ENCODE results near the gene USP54. TPM values are rescaled to one million over a fixed set of nuclear protein-coding genes. Genes with fewer than 3 reads are reported as not detected.

USP54 gene
- polyA plus RNA-seq, 1 experiment = 13.7 TPM

DNA sequence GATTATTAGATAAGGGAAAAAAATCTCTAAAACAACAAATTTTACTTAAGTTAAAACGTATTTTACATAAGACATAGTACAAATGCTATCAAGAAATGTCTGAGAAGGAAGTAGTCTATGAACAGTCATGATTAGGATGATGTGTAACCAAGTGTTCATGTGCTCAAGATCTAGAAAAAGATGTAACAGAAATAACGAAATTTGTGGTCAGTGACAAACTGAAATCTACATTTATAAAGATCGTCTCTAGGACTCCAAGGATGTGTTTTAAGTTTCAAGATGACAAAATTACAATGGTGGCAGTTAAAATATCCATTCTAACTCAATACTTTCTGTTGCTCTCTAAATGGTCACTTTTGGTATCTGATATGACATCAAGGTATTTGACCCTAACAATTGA, 112.5 kb downstream of the USP54 start:
- Histone ChIP-seq H3K36me3 (ENCODE audit: control insufficient read depth, insufficient read depth, low read length) (peaks cover 2% of the 10 kb centered on the region; the same call in 1 of the 2 replicates), H3K27me3 (ENCODE audit: control insufficient read depth, insufficient read depth, low read length) (no peaks in the 10 kb centered on the region), H3K4me3 (ENCODE audit: low read depth, low read length) (no peak overlapping the region)
- DNase-seq (ENCODE audit: low read depth) = no peak
- ChIA-PET CTCF (no interaction called here), POLR2A (no interaction called here)
- TF ChIP-seq, protein P1, sequence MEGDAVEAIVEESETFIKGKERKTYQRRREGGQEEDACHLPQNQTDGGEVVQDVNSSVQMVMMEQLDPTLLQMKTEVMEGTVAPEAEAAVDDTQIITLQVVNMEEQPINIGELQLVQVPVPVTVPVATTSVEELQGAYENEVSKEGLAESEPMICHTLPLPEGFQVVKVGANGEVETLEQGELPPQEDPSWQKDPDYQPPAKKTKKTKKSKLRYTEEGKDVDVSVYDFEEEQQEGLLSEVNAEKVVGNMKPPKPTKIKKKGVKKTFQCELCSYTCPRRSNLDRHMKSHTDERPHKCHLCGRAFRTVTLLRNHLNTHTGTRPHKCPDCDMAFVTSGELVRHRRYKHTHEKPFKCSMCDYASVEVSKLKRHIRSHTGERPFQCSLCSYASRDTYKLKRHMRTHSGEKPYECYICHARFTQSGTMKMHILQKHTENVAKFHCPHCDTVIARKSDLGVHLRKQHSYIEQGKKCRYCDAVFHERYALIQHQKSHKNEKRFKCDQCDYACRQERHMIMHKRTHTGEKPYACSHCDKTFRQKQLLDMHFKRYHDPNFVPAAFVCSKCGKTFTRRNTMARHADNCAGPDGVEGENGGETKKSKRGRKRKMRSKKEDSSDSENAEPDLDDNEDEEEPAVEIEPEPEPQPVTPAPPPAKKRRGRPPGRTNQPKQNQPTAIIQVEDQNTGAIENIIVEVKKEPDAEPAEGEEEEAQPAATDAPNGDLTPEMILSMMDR (IDR thresholded peaks at IDR 0.05; ENCODE audit: insufficient read depth, low read depth, low read length) = no peak

DNA sequence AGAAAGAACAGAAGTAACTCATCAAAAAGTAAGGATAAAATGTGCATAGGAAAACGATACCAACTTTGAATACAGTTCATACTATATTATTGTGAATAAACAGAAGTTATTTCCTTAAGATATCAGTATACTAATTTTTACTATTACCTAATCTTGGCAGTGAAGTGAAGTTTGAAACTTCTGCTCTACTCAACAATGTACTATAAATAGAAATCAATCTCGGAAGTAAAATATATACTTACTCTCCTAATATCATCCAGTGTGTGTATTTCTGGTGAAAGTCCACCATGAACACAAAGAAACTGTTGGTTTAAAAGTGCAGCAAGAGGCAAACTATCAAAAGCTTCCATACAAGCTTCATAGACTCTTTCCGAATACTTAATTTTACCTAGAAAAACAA, 119.9 kb downstream of the USP54 start:
- no peaks in the 10 kb centered on the region for H3K36me3 ChIP-seq (ENCODE audit: control insufficient read depth, insufficient read depth, low read length)
- no peaks in the 10 kb centered on the region for H3K27me3 ChIP-seq (ENCODE audit: control insufficient read depth, insufficient read depth, low read length)
- TF ChIP-seq, protein P1 (IDR thresholded peaks at IDR 0.05; ENCODE audit: insufficient read depth, low read depth, low read length) = no peak
- ChIA-PET POLR2A (no interaction called here), CTCF (no interaction called here)
- H3K4me3 ChIP-seq (ENCODE audit: low read depth, low read length) = no peak overlapping the region
- no peak for DNase-seq (ENCODE audit: low read depth)

DNA sequence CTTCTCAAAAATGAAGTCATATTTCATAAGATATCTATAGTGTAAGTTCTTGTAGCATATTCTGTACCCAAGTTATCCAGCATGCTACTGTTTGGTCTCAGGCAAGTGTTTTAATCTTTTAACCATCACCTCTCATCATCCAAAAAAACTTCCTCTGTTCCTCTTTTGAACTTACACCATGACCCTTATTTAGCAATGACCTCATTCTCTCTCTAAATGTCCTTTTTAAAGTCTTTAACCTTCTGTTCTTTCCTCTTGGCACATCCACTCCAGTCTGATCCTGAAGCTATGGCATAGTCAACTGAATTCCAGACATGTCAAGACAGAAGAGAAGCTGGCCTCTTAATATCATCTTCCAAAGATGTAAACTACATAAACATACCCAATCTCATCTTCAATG, 121.6 kb downstream of the USP54 start:
- CTCF ChIA-PET = no interaction called here
- H3K4me3 ChIP-seq (ENCODE audit: low read depth, low read length) = no peak overlapping the region
- no peaks in the 10 kb centered on the region for H3K27me3 ChIP-seq (ENCODE audit: control insufficient read depth, insufficient read depth, low read length)
- POLR2A ChIA-PET = no interaction called here
- DNase-seq (ENCODE audit: low read depth) = no peak
- TF ChIP-seq, protein P1 (IDR thresholded peaks at IDR 0.05; ENCODE audit: insufficient read depth, low read depth, low read length) = no peak
- H3K36me3 ChIP-seq (ENCODE audit: control insufficient read depth, insufficient read depth, low read length) = no peaks in the 10 kb centered on the region; the same call in 1 of the 2 replicates

DNA sequence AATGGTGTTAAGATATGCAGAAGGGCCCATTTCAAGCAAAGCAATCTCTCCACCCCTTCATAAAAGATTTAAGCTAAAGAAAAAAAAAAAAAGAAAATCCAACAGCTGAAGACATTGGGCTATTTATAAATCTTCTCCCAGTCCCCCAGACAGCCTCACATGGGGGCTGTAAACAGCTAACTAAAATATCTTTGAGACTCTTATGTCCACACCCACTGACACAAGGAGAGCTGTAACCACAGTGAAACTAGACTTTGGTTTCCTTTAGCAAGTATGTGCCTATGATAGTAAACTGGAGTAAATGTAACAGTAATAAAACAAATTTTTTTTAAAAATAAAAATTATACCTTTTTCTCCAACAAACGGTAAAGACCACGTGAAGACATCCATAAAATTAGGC, 123.9 kb downstream of the USP54 start:
- DNase-seq (ENCODE audit: low read depth) = no peak

DNA sequence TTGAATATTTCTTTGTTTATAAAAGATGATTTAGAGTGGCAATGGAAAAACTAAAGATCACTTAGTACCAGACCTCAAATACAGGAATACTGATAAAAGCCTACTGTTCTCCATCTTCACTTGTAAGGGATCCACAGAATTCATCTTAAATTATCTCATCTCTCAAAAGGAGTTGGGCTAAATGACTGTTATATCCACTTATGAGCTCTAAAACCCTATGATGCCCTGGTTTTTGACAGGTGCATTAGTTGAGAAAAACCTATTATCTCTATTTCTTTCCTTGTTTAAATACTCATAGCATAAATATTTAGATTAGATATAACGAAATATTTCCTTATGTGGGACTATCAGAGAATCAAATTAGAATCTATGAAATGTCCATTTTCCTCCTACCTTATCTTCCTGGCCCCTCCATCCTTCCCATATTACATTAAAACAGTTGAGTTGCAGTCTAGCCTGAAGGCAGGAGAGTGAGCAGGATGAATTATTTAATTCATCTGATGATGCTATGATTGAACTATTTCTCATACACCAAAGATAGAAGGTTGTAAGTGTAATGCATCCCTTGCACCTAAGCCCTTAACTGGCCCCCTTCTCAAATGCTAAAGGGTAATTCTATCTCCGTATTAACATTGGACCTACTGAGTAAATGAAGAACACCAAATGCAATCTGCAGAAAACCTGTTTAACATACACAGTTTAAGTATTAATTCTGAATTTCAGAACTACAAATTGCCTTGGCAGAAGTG, 125.0 kb downstream of the USP54 start:
- TF ChIP-seq, protein P1 (IDR thresholded peaks at IDR 0.05; ENCODE audit: insufficient read depth, low read depth, low read length) = no peak
- POLR2A ChIA-PET = no interaction called here
- Histone ChIP-seq H3K4me3 (ENCODE audit: low read depth, low read length) (no peak overlapping the region), H3K36me3 (ENCODE audit: control insufficient read depth, insufficient read depth, low read length) (no peaks in the 10 kb centered on the region; the same call in 1 of the 2 replicates), H3K27me3 (ENCODE audit: control insufficient read depth, insufficient read depth, low read length) (no peaks in the 10 kb centered on the region)
- CTCF ChIA-PET = interaction anchor here (0.6 to 0.8 kb wide), 2 partner anchors 34 to 108 kb away, joined by 3 read pairs; partner anchors contain the start of gene CFAP70
- DNase-seq (ENCODE audit: low read depth) = no peak

More for the DNA sequence above, 123.9 kb downstream of the USP54 start:
- POLR2A ChIA-PET = no interaction called here
- Histone ChIP-seq H3K4me3 (ENCODE audit: low read depth, low read length) (no peak overlapping the region), H3K36me3 (ENCODE audit: control insufficient read depth, insufficient read depth, low read length) (no peaks in the 10 kb centered on the region; the same call in 1 of the 2 replicates), H3K27me3 (ENCODE audit: control insufficient read depth, insufficient read depth, low read length) (no peaks in the 10 kb centered on the region)
- TF ChIP-seq, protein P1 (IDR thresholded peaks at IDR 0.05; ENCODE audit: insufficient read depth, low read depth, low read length) = no peak
- CTCF ChIA-PET = no interaction called here

Measured in BJ (cell line).